Hepatocyte (in vitro differentiated cells): ENCODE measurements around the gene HTATSF1. TPM values are rescaled to one million over a fixed set of nuclear protein-coding genes. Genes with fewer than 3 reads are reported as not detected.

ENCODE experiments used
- DNase-seq: peaks from one replicate; pipeline ENCODE4 v3.0.0-alpha.2; 2016; ENCODE audit warnings: low spot score
- H2AFZ ChIP-seq: fragments of 200-600 bp; sonication (generic); 2 replicates; pipeline ENCODE4 v1.6.0; 2016; ENCODE audit warnings: antibody characterized with exemption, mild to moderate bottlenecking
- H3K27ac ChIP-seq: fragments of 200-600 bp; sonication (generic); 2 replicates; pipeline ENCODE4 v1.5.1; 2016; ENCODE audit warnings: mild to moderate bottlenecking
- H3K27me3 ChIP-seq: fragments of 200-600 bp; sonication (generic); 2 replicates; pipeline ENCODE4 v1.6.1; 2016
- H3K36me3 ChIP-seq: fragments of 200-600 bp; sonication (generic); replicated peaks from 2 replicates; pipeline ENCODE4 v1.5.1; 2016; ENCODE audit warnings: low read depth; ENCODE audit not compliant: insufficient read depth
- H3K4me1 ChIP-seq: fragments of 200-600 bp; sonication (generic); 2 replicates; pipeline ENCODE4 v1.5.1; 2016; ENCODE audit warnings: mild to moderate bottlenecking, moderate library complexity; ENCODE audit not compliant: insufficient read depth
- H3K4me2 ChIP-seq: fragments of 200-600 bp; sonication (generic); 2 replicates; pipeline ENCODE4 v1.6.0; 2016
- H3K4me3 ChIP-seq: fragments of 200-600 bp; sonication (generic); 2 replicates; pipeline ENCODE4 v1.5.1; 2016; ENCODE audit warnings: mild to moderate bottlenecking
- H3K79me2 ChIP-seq: fragments of 200-600 bp; sonication (generic); 2 replicates; pipeline ENCODE4 v1.6.0; 2017; ENCODE audit warnings: mild to moderate bottlenecking
- H3K9me2 ChIP-seq: fragments of 200-600 bp; sonication (generic); replicated peaks from 2 replicates; pipeline ENCODE4 v1.6.0; 2017; ENCODE audit warnings: mild to moderate bottlenecking; ENCODE audit not compliant: insufficient read depth
- H3K9me3 ChIP-seq: fragments of 200-600 bp; sonication (generic); 2 replicates; pipeline ENCODE4 v1.5.1; 2016; ENCODE audit warnings: low read depth, mild to moderate bottlenecking
- H4K20me1 ChIP-seq: fragments of 200-600 bp; sonication (generic); 2 replicates; pipeline ENCODE4 v1.6.0; 2016; ENCODE audit warnings: mild to moderate bottlenecking; ENCODE audit not compliant: insufficient read depth, poor library complexity, severe bottlenecking
- EZH2 ChIP-seq: fragments of 200-600 bp; sonication (generic); IDR thresholded peaks from 2 replicates; pipeline ENCODE4 v1.6.1; 2016; ENCODE audit warnings: antibody characterized with exemption, mild to moderate bottlenecking, borderline replicate concordance
- EZH2phosphoT487 ChIP-seq: fragments of 200-600 bp; sonication (generic); IDR thresholded peaks from one replicate; pipeline ENCODE4 v1.6.1; 2018; ENCODE audit warnings: antibody characterized with exemption, mild to moderate bottlenecking, low read depth, moderate library complexity; ENCODE audit not compliant: unreplicated experiment, severe bottlenecking
- WGBS: methylation state at CpG from one replicate; pipeline ENCODE4 v1.1.6; 2016; ENCODE audit warnings: low lambda C conversion rate; ENCODE audit errors: missing lambda C conversion rate; 5-methylcytosine and 5-hydroxymethylcytosine counted together
- microRNA counts: library from miRNA; unstranded; fragments of <30 nt; microRNA quantifications from one replicate; lab custom pipeline; 2017
- microRNA-seq: library from miRNA; unstranded; fragments of <30 nt; microRNA quantifications from one replicate; pipeline ENCODE4, GENCODE V29; 2017
- polyA plus RNA-seq: library from polyadenylated mRNA; unstranded; fragments of >200 nt; fragmentation: Nextera tagmentation; extraction: Ambion mirVana; gene quantifications from 2 replicates; pipeline ENCODE4 v1.2.1, GENCODE V29; 2016
- small RNA-seq: library from RNA; depleted of rRNA; stranded (forward); fragments of <200 nt; gene quantifications from one replicate; pipeline ENCODE3, GENCODE V24; 2014
- total RNA-seq: library from RNA; depleted of rRNA; stranded (reverse); fragments of >200 nt; gene quantifications from 2 replicates; pipeline ENCODE4 v1.2.3, GENCODE V29; 2014
- TF ChIP-seq, protein P1 (sequence below): fragments of 200-600 bp; sonication (generic); IDR thresholded peaks from 2 replicates; pipeline ENCODE4 v1.5.1; 2016; ENCODE audit warnings: antibody characterized with exemption, mild to moderate bottlenecking; ENCODE audit not compliant: poor library complexity

Gene HTATSF1
- total and polyA plus RNA-seq, 2 experiments from 2014 or later = 36.6 to 55.3 TPM

DNA sequence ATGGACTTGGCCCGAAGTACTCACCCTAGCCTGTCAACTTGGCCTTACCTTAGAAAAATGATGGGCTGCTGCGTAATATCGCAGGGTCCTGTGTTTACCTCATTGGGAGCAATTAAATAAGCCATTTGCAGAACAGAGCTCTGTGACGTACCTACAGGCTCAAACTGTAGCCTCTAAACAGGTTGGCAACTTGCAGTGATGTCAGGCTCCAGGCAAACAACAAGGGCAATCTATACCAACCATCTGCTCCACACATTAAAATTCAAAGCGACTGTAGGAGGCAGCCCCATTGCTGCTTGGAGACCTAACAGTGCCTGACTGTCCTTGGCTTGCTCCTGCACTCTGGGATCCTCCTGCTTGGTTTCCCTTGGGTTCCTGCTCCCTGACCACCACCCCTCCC is 51.8 kb downstream of the HTATSF1 start:
- Histone ChIP-seq H3K27ac (no peak overlapping the region), H3K27me3 (no peaks in the 10 kb centered on the region)
- TF ChIP-seq EZH2 (no peak), EZH2phosphoT487 (no peak)
- TF ChIP-seq, protein P1, sequence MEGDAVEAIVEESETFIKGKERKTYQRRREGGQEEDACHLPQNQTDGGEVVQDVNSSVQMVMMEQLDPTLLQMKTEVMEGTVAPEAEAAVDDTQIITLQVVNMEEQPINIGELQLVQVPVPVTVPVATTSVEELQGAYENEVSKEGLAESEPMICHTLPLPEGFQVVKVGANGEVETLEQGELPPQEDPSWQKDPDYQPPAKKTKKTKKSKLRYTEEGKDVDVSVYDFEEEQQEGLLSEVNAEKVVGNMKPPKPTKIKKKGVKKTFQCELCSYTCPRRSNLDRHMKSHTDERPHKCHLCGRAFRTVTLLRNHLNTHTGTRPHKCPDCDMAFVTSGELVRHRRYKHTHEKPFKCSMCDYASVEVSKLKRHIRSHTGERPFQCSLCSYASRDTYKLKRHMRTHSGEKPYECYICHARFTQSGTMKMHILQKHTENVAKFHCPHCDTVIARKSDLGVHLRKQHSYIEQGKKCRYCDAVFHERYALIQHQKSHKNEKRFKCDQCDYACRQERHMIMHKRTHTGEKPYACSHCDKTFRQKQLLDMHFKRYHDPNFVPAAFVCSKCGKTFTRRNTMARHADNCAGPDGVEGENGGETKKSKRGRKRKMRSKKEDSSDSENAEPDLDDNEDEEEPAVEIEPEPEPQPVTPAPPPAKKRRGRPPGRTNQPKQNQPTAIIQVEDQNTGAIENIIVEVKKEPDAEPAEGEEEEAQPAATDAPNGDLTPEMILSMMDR = no peak

DNA sequence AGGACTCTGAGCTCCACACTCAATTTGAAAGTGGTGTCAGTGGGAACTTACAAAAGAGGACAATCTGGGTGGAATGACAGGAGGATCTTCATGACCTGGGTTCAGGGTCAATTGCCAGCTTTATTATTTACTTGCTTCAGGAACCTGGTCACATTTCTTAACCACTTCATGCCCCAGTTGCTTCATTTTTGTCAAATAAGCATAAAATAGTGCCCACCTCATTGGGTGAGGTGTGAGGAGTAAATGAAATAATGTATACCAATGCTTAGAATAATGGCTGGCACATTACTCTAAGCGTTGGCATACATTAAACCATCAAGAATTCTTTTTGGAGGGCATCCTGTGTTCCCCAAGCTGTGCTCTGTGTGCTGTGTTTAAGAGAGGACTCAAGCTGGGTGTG is 54.0 kb downstream of the HTATSF1 start:
- no peak overlapping the region for H3K4me2 ChIP-seq
- WGBS = 38% methylated on average over 1 of the region's 1 CpG
- H3K9me3 ChIP-seq = no peaks in the 10 kb centered on the region
- H3K79me2 ChIP-seq = no peaks in the 10 kb centered on the region
- no peaks in the 10 kb centered on the region for H3K9me2 ChIP-seq
- H3K36me3 ChIP-seq = no peaks in the 10 kb centered on the region
- no peak for DNase-seq
- H3K27ac ChIP-seq = no peak overlapping the region
- H4K20me1 ChIP-seq = no peaks in the 10 kb centered on the region
- H3K4me1 ChIP-seq = no peaks in the 10 kb centered on the region
- TF ChIP-seq, protein P1 = no peak
- TF ChIP-seq EZH2phosphoT487 (no peak), EZH2 (no peak)
- H2AFZ ChIP-seq = no peak overlapping the region
- H3K27me3 ChIP-seq = no peaks in the 10 kb centered on the region
- H3K4me3 ChIP-seq = no peak overlapping the region

More for the DNA sequence above, 51.8 kb downstream of the HTATSF1 start:
- Histone ChIP-seq H3K79me2 (no peaks in the 10 kb centered on the region), H3K9me3 (no peaks in the 10 kb centered on the region), H3K9me2 (no peaks in the 10 kb centered on the region), H3K4me2 (no peak overlapping the region), H3K4me3 (no peak overlapping the region), H3K36me3 (no peaks in the 10 kb centered on the region), H4K20me1 (no peaks in the 10 kb centered on the region), H3K4me1 (no peaks in the 10 kb centered on the region), H2AFZ (no peak overlapping the region)
- WGBS = 78% methylated on average over 5 of the region's 5 CpGs
- no peak for DNase-seq

DNA sequence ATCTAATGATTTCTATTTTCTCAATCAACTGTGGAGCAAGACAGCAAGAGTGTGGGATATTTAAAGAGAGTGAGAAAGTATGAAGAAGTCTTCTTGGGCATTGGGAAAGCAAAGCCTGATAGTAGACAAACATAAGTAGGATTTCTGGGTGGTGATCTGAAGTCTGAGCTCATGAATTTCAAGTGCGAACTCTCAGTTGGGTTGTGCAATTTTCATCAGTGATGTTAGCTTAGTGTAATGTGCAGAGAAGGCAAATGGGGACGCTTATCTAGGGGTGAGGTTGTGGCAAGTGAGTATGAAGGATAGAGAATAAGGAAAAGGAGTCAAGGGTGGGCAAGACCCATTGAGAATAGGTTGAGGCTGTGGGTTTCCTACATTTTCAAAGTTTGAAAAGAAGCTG is 58.3 kb downstream of the HTATSF1 start:
- Histone ChIP-seq H3K9me3 (no peaks in the 10 kb centered on the region), H3K4me2 (no peak overlapping the region), H3K27ac (no peak overlapping the region), H3K4me1 (no peaks in the 10 kb centered on the region), H3K9me2 (no peaks in the 10 kb centered on the region), H3K79me2 (no peaks in the 10 kb centered on the region), H3K36me3 (no peaks in the 10 kb centered on the region), H4K20me1 (no peaks in the 10 kb centered on the region), H2AFZ (no peak overlapping the region), H3K4me3 (no peak overlapping the region), H3K27me3 (no peaks in the 10 kb centered on the region)
- 51% methylated on average over 2 of the region's 2 CpGs for WGBS
- DNase-seq = no peak
- TF ChIP-seq, protein P1 = no peak
- TF ChIP-seq EZH2 = no peak
- TF ChIP-seq EZH2phosphoT487 = no peak

MicroRNAs within 50 kb of the gene (microRNA counts, 767-probe panel; counts per million panel counts)
- not detected for microRNA hsa-miR-934 (lab: Ali Mortazavi, UCI)

Small RNA genes within 50 kb of the gene (microRNA-seq; reads per million reads assigned to microRNA genes)
- gene MIR934 = 25.0 reads per million, percentile 43 among the genes with 10 or more reads in this experiment

Small RNA genes within 50 kb of the gene (small RNA-seq; reads per million reads assigned to genes)
- 0.19 reads per million for gene MIR934

Other genes starting within 250 kb of the HTATSF1 start
- 3.9 and 6.9 TPM in 2 replicates for gene MAP7D3, start 246.2 kb upstream of the HTATSF1 start, total RNA-seq
- gene MAP7D3, start 246.2 kb upstream of the HTATSF1 start, polyA plus RNA-seq = 6.1 and 6.8 TPM in 2 replicates
- gene ADGRG4, start 196.6 kb upstream of the HTATSF1 start, total RNA-seq = 0.08 and 0.27 TPM in 2 replicates
- not detected in 2 replicates for gene ADGRG4, start 196.6 kb upstream of the HTATSF1 start, polyA plus RNA-seq
- gene BRS3, start 9.6 kb upstream of the HTATSF1 start, total RNA-seq = 0.04 TPM in 1 of 2 replicates, not detected in the other
- gene BRS3, start 9.6 kb upstream of the HTATSF1 start, polyA plus RNA-seq = not detected in 2 replicates
- 4.1 and 4.8 TPM in 2 replicates for gene VGLL1, start 34.6 kb downstream of the HTATSF1 start, total RNA-seq
- 9.3 and 11.6 TPM in 2 replicates for gene VGLL1, start 34.6 kb downstream of the HTATSF1 start, polyA plus RNA-seq
- gene CD40LG, start 150.6 kb downstream of the HTATSF1 start, total RNA-seq = not detected in 2 replicates
- gene CD40LG, start 150.6 kb downstream of the HTATSF1 start, polyA plus RNA-seq = not detected in 2 replicates